Measurements from ENCODE around the gene SEC11A.

Gene SEC11A

DNA sequence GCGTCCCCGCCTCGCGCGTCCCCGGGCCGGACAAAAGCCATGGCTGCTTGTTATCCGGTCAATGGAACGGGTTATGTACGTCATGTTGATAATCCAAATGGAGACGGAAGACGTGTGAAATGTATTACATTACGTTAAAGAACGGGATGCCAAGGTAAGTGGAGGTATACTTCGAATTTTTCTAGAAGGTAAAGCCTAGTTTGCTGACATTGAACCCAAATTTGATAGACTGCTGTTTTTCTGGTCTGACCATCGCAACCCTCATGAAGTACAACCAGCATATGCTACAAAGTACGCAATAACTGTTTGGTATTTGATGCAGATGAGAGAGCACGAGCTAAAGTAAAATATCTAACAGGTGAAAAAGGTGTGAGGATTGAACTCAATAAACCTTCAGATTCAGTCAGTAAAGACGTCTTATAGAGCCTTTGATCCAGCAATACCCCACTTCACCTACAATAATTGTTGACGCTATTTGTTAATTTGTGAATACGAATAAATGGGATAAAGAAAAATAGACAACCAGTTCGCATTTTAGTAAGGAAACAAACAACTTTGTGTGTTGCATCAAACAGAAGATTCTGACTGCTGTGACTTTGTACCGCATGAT is 81.6 kb downstream of the SEC11A start:
- peaks cover 40% of the 10 kb centered on the region for H3K4me1 ChIP-seq (ENCODE audit: control insufficient read depth, insufficient read depth, low read length)
- no peaks in the 10 kb centered on the region for H3K9me3 ChIP-seq (ENCODE audit: control insufficient read depth, low read length)
- H3K9ac ChIP-seq (ENCODE audit: low read length) = peak overlapping the region; percentile 93
- peak overlapping the region; percentile 88 for H3K4me3 ChIP-seq (ENCODE audit: low read length)
- H3K36me3 ChIP-seq (ENCODE audit: control insufficient read depth, insufficient read depth, low read length, severe bottlenecking) = peaks cover 14% of the 10 kb centered on the region
- DNase-seq (ENCODE audit: low read depth) = peak; percentile 14
- no peaks in the 10 kb centered on the region for H3K27me3 ChIP-seq (replicated peaks; ENCODE audit: control insufficient read depth, insufficient read depth, low read length)

DNA sequence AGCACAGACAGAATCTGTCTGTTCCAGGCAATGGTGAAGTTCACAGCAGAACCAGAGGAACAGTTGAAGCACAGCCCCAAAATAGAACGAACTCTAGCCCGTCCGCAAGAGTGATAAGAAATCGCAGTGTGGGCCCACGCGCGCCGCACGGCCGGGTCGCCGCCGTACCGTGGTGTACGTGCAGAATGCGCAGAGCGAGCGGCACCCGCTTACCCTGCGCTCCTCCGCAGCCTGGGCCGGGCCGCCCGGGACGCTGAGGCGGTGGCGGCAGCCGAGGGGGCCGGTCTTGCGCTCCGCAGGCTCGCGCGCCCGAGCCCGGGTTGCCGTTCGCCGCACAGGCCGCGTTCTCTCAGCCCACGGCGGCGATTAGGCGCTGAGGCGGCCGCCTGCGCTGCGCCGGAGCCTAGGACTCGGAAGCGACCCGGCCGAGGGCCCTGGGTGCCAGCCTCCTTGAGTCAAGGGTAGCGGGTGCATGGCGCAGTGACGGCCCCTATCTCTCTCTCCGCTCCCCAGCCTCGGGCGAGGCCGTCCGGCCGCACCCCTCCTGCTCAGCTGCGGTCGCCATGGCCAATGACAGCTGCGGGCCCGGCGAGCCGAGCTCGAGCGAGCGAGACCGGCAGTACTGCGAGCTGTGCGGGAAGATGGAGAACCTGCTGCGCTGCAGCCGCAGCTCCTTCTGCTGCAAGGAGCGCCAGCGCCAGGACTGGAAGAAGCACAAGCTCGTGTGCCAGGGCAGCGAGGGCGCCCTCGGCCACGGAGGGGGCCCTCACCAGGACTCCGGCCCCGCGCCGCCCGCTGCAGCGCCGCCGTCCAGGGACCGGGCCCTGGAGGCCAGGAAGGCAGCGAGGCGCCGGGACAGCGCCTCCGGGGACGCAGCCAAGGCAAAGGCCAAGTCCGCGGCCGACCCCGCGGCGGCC is 82.4 kb downstream of the SEC11A start:
- Histone ChIP-seq H3K36me3 (ENCODE audit: control insufficient read depth, insufficient read depth, low read length, severe bottlenecking) (peaks cover 6% of the 10 kb centered on the region), H3K9ac (ENCODE audit: low read length) (peak overlapping the region; percentile 93), H3K4me1 (ENCODE audit: control insufficient read depth, insufficient read depth, low read length) (peaks cover 40% of the 10 kb centered on the region), H3K4me3 (ENCODE audit: low read length) (peak overlapping the region; percentile 88), H3K9me3 (ENCODE audit: control insufficient read depth, low read length) (no peaks in the 10 kb centered on the region), H3K27me3 (replicated peaks; ENCODE audit: control insufficient read depth, insufficient read depth, low read length) (no peaks in the 10 kb centered on the region)
- peak; percentile 86 for DNase-seq (ENCODE audit: low read depth)

DNA sequence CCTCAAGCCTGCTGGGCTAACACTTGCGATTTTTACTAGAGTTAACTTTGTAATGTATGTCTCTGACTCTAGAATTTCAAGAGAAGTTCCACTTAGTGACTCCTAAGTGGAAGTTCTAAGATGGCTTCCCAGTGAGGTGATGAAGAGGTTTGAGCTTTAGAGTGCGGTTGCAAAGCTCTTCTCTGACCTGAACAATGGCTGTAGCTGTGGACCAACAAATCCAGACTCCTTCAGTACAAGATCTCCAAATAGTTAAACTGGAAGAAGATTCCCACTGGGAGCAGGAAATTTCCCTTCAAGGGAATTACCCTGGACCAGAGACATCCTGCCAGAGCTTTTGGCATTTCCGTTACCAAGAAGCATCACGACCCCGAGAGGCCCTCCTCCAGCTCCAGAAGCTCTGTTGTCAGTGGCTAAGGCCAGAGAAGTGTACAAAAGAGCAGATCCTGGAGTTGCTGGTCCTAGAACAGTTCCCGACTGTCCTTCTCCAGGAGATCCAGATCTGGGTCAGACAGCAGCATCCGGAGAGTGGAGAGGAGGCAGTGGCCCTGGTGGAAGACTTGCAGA is 84.2 kb downstream of the SEC11A start:
- DNase-seq (ENCODE audit: low read depth) = peak; percentile 16
- peak overlapping the region; percentile 93 for H3K9ac ChIP-seq (ENCODE audit: low read length)
- no peaks in the 10 kb centered on the region for H3K9me3 ChIP-seq (ENCODE audit: control insufficient read depth, low read length)
- peak overlapping the region; percentile 88 for H3K4me3 ChIP-seq (ENCODE audit: low read length)
- H3K36me3 ChIP-seq (ENCODE audit: control insufficient read depth, insufficient read depth, low read length, severe bottlenecking) = no peaks in the 10 kb centered on the region
- no peaks in the 10 kb centered on the region for H3K27me3 ChIP-seq (replicated peaks; ENCODE audit: control insufficient read depth, insufficient read depth, low read length)
- peaks cover 26% of the 10 kb centered on the region for H3K4me1 ChIP-seq (ENCODE audit: control insufficient read depth, insufficient read depth, low read length)

DNA sequence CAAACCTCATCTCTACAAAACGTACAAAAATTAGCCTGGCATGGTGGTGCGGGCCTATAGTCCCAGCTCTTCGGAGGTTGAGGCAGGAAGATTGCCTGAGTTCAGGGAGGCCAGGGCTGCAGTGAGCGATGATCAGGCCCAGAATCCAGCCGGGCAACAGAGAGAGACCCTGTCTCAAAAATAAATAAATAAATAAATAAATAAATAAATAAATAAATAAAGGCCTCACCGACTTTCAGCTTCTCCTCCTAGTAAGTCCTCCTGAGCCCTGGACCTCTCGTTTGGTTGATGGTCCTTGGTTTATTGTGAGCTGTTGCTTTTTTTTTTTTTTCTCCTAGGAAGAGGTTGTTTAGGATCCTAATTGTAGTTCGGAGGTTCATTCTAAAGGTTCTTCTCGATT is 86.9 kb downstream of the SEC11A start:
- H3K4me1 ChIP-seq (ENCODE audit: control insufficient read depth, insufficient read depth, low read length) = peaks cover 27% of the 10 kb centered on the region
- DNase-seq (ENCODE audit: low read depth) = no peak
- no peak overlapping the region for H3K4me3 ChIP-seq (ENCODE audit: low read length)
- H3K9me3 ChIP-seq (ENCODE audit: control insufficient read depth, low read length) = no peaks in the 10 kb centered on the region
- no peaks in the 10 kb centered on the region for H3K36me3 ChIP-seq (ENCODE audit: control insufficient read depth, insufficient read depth, low read length, severe bottlenecking)
- no peak overlapping the region for H3K9ac ChIP-seq (ENCODE audit: low read length)
- no peaks in the 10 kb centered on the region for H3K27me3 ChIP-seq (replicated peaks; ENCODE audit: control insufficient read depth, insufficient read depth, low read length)

DNA sequence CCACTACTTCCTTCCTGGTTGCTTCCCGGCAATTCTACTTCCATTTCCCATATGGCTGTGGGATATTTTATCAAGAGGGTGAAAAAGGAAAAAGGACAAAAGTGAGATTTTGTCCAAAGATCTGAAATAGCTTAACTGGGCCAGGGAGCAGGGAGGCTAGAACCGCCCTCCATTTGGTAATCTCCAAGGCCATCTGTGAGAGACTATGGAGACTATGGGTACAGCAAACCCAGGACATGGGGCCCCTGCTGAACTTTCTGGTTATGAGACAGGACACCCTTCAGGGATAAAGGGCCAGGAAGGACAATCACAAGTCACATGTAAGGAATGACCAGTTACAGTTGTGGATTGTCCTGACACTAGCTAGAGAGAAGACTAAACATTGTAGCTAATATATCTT is 90.8 kb downstream of the SEC11A start:
- Histone ChIP-seq H3K4me3 (ENCODE audit: low read length) (no peak overlapping the region), H3K4me1 (ENCODE audit: control insufficient read depth, insufficient read depth, low read length) (peaks cover 12% of the 10 kb centered on the region), H3K9ac (ENCODE audit: low read length) (no peak overlapping the region), H3K27me3 (replicated peaks; ENCODE audit: control insufficient read depth, insufficient read depth, low read length) (no peaks in the 10 kb centered on the region), H3K36me3 (ENCODE audit: control insufficient read depth, insufficient read depth, low read length, severe bottlenecking) (peaks cover 27% of the 10 kb centered on the region), H3K9me3 (ENCODE audit: control insufficient read depth, low read length) (peaks cover 28% of the 10 kb centered on the region)
- DNase-seq (ENCODE audit: low read depth) = no peak

DNA sequence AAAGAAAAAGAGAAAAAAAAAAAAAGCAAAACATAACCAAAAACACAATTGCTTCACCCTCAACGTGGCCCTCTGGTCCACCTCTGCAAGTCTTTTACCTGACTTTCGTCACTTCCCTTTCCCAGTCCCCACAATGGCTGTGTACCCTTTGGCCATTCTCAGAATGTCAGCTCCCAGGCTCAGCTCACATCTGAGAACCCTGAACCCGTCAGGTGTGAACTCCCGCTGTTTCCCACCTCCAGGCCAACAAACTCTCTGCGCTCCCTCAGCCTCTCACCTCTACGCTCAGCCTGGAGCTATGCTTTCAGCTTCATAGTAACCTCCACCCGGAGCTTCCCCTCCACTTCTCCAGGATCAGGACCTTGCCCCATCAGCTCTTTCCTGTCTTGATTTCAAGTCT is 91.6 kb downstream of the SEC11A start:
- Histone ChIP-seq H3K36me3 (ENCODE audit: control insufficient read depth, insufficient read depth, low read length, severe bottlenecking) (peaks cover 27% of the 10 kb centered on the region), H3K4me3 (ENCODE audit: low read length) (no peak overlapping the region), H3K9me3 (ENCODE audit: control insufficient read depth, low read length) (peaks cover 31% of the 10 kb centered on the region), H3K27me3 (replicated peaks; ENCODE audit: control insufficient read depth, insufficient read depth, low read length) (no peaks in the 10 kb centered on the region), H3K4me1 (ENCODE audit: control insufficient read depth, insufficient read depth, low read length) (peaks cover 12% of the 10 kb centered on the region), H3K9ac (ENCODE audit: low read length) (no peak overlapping the region)
- DNase-seq (ENCODE audit: low read depth) = no peak

DNA sequence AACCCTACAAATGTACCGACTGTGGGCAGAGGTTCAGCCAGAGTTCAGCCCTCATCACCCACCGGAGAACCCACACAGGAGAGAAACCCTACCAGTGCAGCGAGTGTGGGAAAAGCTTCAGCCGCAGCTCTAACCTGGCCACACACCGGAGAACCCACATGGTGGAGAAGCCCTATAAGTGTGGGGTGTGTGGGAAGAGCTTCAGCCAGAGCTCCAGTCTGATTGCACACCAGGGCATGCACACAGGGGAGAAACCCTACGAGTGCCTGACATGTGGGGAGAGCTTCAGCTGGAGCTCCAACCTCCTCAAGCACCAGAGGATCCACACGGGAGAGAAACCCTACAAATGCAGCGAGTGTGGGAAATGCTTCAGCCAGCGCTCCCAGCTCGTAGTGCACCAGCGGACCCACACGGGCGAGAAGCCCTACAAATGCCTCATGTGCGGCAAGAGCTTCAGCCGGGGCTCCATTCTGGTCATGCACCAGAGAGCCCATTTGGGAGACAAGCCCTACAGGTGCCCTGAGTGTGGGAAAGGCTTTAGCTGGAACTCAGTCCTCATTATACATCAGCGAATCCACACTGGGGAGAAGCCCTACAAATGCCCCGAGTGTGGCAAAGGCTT is 94.5 kb downstream of the SEC11A start:
- H3K4me1 ChIP-seq (ENCODE audit: control insufficient read depth, insufficient read depth, low read length) = peaks cover 12% of the 10 kb centered on the region
- no peaks in the 10 kb centered on the region for H3K27me3 ChIP-seq (replicated peaks; ENCODE audit: control insufficient read depth, insufficient read depth, low read length)
- no peak overlapping the region for H3K9ac ChIP-seq (ENCODE audit: low read length)
- no peak for DNase-seq (ENCODE audit: low read depth)
- H3K4me3 ChIP-seq (ENCODE audit: low read length) = peak overlapping the region; percentile 53
- H3K9me3 ChIP-seq (ENCODE audit: control insufficient read depth, low read length) = peaks cover 31% of the 10 kb centered on the region
- peaks cover 27% of the 10 kb centered on the region for H3K36me3 ChIP-seq (ENCODE audit: control insufficient read depth, insufficient read depth, low read length, severe bottlenecking)

DNA sequence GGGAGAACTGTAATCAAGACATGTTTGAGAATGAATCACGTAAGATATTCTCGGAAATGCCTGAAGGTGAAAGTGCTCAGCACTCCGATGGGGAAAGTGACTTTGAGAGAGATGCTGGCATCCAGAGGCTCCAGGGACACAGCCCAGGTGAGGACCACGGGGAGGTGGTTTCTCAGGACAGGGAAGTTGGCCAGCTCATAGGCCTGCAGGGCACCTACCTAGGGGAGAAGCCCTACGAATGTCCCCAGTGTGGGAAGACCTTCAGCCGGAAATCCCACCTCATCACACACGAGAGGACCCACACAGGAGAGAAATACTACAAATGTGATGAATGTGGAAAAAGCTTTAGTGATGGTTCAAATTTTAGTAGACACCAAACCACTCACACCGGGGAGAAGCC is 95.3 kb downstream of the SEC11A start:
- peaks cover 12% of the 10 kb centered on the region for H3K4me1 ChIP-seq (ENCODE audit: control insufficient read depth, insufficient read depth, low read length)
- peaks cover 31% of the 10 kb centered on the region for H3K9me3 ChIP-seq (ENCODE audit: control insufficient read depth, low read length)
- DNase-seq (ENCODE audit: low read depth) = no peak
- H3K27me3 ChIP-seq (replicated peaks; ENCODE audit: control insufficient read depth, insufficient read depth, low read length) = no peaks in the 10 kb centered on the region
- H3K4me3 ChIP-seq (ENCODE audit: low read length) = peak overlapping the region; percentile 53
- H3K9ac ChIP-seq (ENCODE audit: low read length) = no peak overlapping the region
- peaks cover 27% of the 10 kb centered on the region for H3K36me3 ChIP-seq (ENCODE audit: control insufficient read depth, insufficient read depth, low read length, severe bottlenecking)

Measured in adipocyte (in vitro differentiated cells).